H4 (cell line): ENCODE measurements around the gene AMOT. TPM values are rescaled to one million over a fixed set of nuclear protein-coding genes. Genes with fewer than 3 reads are reported as not detected.

Experiments used
- DNase-seq: peaks from one replicate; pipeline ENCODE4 v3.0.0-alpha.2; 2015; ENCODE audit warnings: low spot score
- total RNA-seq: library from RNA; depleted of rRNA; stranded (reverse); fragments of >200 nt; shearing (Covaris generic); gene quantifications from 2 replicates; pipeline ENCODE4 v1.2.3, GENCODE V29; 2014

Gene AMOT
- total RNA-seq, 1 experiment from 2014 or later = 6.7 TPM

GRCh38 chrX:112802541-112802940, 38.1 kb downstream of the AMOT start:
- DNase-seq = no peak

GRCh38 chrX:112800971-112801775, 39.5 kb downstream of the AMOT start:
- DNase-seq = no peak

- DNase-seq = no peak
Observed at GRCh38 chrX:112799425-112799824, 41.2 kb downstream of the AMOT start.

GRCh38 chrX:112798736-112799135, 41.9 kb downstream of the AMOT start:
- DNase-seq = no peak

GRCh38 chrX:112789931-112790330, 50.7 kb downstream of the AMOT start:
- DNase-seq = no peak

- no peak for DNase-seq
Observed at GRCh38 chrX:112786076-112786475, 54.6 kb downstream of the AMOT start.

GRCh38 chrX:112785344-112785743, 55.3 kb downstream of the AMOT start:
- DNase-seq = no peak

GRCh38 chrX:112784692-112785091, 55.9 kb downstream of the AMOT start:
- DNase-seq = no peak

GRCh38 chrX:112779139-112779538, 61.5 kb downstream of the AMOT start:
- no peak for DNase-seq

GRCh38 chrX:112774651-112775293, 65.9 kb downstream of the AMOT start:
- no peak for DNase-seq

- DNase-seq = no peak
Observed at GRCh38 chrX:112774142-112774541, 66.5 kb downstream of the AMOT start.

- DNase-seq = peak; percentile 64
Observed at GRCh38 chrX:112769034-112769433, 71.6 kb downstream of the AMOT start.

GRCh38 chrX:112768563-112768962, 72.1 kb downstream of the AMOT start:
- DNase-seq = peak; percentile 4

GRCh38 chrX:112766774-112767173, 73.9 kb downstream of the AMOT start:
- no peak for DNase-seq

- DNase-seq = no peak
Observed at GRCh38 chrX:112761242-112762207, 79.1 kb downstream of the AMOT start.

GRCh38 chrX:112760697-112761096, 79.9 kb downstream of the AMOT start:
- no peak for DNase-seq

- DNase-seq = no peak
Observed at GRCh38 chrX:112759966-112760365, 80.7 kb downstream of the AMOT start.

- DNase-seq = no peak
Observed at GRCh38 chrX:112759512-112759911, 81.1 kb downstream of the AMOT start.

GRCh38 chrX:112757946-112758345, 82.7 kb downstream of the AMOT start:
- no peak for DNase-seq

GRCh38 chrX:112753116-112753515, 87.5 kb downstream of the AMOT start:
- no peak for DNase-seq

GRCh38 chrX:112751076-112751475, 89.6 kb downstream of the AMOT start:
- no peak for DNase-seq
